ENCODE measurements around the gene ANKFY1. TPM values are rescaled to one million over a fixed set of nuclear protein-coding genes. Genes with fewer than 3 reads are reported as not detected.

ANKFY1 gene
- total RNA-seq, 1 experiment from 2014 or later, result 38.9 TPM

DNA sequence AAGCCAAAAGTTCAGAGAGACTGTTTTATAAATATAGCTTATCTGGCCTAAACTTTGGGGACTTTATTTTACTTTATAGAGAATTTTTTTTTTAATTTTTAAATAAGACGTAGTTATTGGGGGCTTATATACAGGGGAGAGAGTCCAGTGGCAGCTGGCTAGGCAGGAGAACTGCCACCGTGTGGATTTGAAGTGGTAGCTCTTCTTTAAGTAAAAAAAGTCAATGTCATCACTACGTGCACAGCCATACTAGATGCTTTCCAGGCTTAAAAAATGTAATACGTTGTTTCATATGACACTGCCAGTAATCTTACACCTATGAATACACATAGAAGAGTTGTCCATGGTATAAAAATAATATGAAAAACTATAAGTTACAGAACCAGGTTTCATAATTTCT lies 31.9 kb upstream of the ANKFY1 start:
- Histone ChIP-seq H3K79me2 (ENCODE audit: insufficient read depth, low read length) (peaks cover 71% of the 10 kb centered on the region), H3K27me3 (ENCODE audit: insufficient read depth, low read length) (no peaks in the 10 kb centered on the region), H3K4me3 (replicated peaks in 1 of 2; ENCODE audit: low read depth in 1 of 2, low read length in 2 of 2) (no peak overlapping the region), H3K27ac (ENCODE audit: low read depth, low read length) (no peak overlapping the region), H3K9ac (ENCODE audit: low read length) (no peak overlapping the region), H3K9me2 (ENCODE audit: insufficient read depth) (no peaks in the 10 kb centered on the region), H3K36me3 (ENCODE audit: control insufficient read depth in 1 of 2, insufficient read depth in 2 of 2, low read length in 2 of 2) (peaks cover 0 to 3% of the 10 kb centered on the region in 2 experiments; a peak in 2 of 4 replicates), H3K4me1 (ENCODE audit: control insufficient read depth in 1 of 2, insufficient read depth in 2 of 2, low read length in 2 of 2) (no peaks in the 10 kb centered on the region), H3K9me3 (ENCODE audit: control insufficient read depth in 1 of 2, insufficient read depth in 1 of 2, low read depth in 1 of 2, low read length in 2 of 2) (no peaks in the 10 kb centered on the region), H3K4me2 (ENCODE audit: low read length) (no peak overlapping the region), H4K20me1 (ENCODE audit: insufficient read depth) (0 out of 2 replicates have a peak, but pooled peaks cover 12% of the 10 kb centered on the region), H2AFZ (ENCODE audit: low read depth, low read length, poor library complexity, severe bottlenecking) (no peak overlapping the region)
- RAD21 ChIA-PET (ENCODE audit: low non-redundant PET in 1 of 2, low total read pairs in 2 of 2, uncharacterized antibody in 2 of 2, unreplicated experiment in 2 of 2), result no interaction called here
- TF ChIP-seq, protein P1, sequence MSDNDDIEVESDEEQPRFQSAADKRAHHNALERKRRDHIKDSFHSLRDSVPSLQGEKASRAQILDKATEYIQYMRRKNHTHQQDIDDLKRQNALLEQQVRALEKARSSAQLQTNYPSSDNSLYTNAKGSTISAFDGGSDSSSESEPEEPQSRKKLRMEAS (IDR thresholded peaks at IDR 0.05), result no peak
- no peak for TF ChIP-seq SRF (IDR thresholded peaks at IDR 0.05; ENCODE audit: low read depth)
- TF ChIP-seq SIN3A (IDR thresholded peaks at IDR 0.05; ENCODE audit: low read depth), result no peak
- TF ChIP-seq REST (IDR thresholded peaks at IDR 0.05; ENCODE audit: low read depth), result no peak
- TF ChIP-seq EZH2phosphoT487 (IDR thresholded peaks at IDR 0.05; ENCODE audit: borderline replicate concordance), result no peak
- TF ChIP-seq CEBPB (IDR thresholded peaks at IDR 0.05; ENCODE audit: low read depth), result no peak
- TF ChIP-seq FOSL1 (IDR thresholded peaks at IDR 0.05; ENCODE audit: low read depth), result no peak
- TF ChIP-seq YY1 (IDR thresholded peaks at IDR 0.05; ENCODE audit: extremely low read depth, insufficient replicate concordance, low read depth, low read length), result no peak
- TF ChIP-seq RAD21 (IDR thresholded peaks at IDR 0.05; ENCODE audit: low read depth), result no peak
- TF ChIP-seq ZFX (IDR thresholded peaks at IDR 0.05), result no peak
- TF ChIP-seq CBX3 (IDR thresholded peaks at IDR 0.05; ENCODE audit: low read depth), result no peak
- no peak for TF ChIP-seq EZH2 (IDR thresholded peaks at IDR 0.05)
- TF ChIP-seq, protein P2, sequence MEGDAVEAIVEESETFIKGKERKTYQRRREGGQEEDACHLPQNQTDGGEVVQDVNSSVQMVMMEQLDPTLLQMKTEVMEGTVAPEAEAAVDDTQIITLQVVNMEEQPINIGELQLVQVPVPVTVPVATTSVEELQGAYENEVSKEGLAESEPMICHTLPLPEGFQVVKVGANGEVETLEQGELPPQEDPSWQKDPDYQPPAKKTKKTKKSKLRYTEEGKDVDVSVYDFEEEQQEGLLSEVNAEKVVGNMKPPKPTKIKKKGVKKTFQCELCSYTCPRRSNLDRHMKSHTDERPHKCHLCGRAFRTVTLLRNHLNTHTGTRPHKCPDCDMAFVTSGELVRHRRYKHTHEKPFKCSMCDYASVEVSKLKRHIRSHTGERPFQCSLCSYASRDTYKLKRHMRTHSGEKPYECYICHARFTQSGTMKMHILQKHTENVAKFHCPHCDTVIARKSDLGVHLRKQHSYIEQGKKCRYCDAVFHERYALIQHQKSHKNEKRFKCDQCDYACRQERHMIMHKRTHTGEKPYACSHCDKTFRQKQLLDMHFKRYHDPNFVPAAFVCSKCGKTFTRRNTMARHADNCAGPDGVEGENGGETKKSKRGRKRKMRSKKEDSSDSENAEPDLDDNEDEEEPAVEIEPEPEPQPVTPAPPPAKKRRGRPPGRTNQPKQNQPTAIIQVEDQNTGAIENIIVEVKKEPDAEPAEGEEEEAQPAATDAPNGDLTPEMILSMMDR (IDR thresholded peaks at IDR 0.05 in 2 of 3, conservative IDR thresholded peaks at IDR 0.05 in 1 of 3; ENCODE audit: borderline replicate concordance in 1 of 3, insufficient read depth in 1 of 3, low read depth in 2 of 3, low read length in 2 of 3), result no peak
- no peak for TF ChIP-seq ZNF274 (IDR thresholded peaks at IDR 0.05; ENCODE audit: low read depth, low read length)
- no peak for TF ChIP-seq JUND (IDR thresholded peaks at IDR 0.05)
- TF ChIP-seq POLR2AphosphoS5 (IDR thresholded peaks at IDR 0.05; ENCODE audit: low read depth, low read length), result no peak
- DNase-seq (ENCODE audit: low read depth, low spot score) (no peak), ATAC-seq (no peak)
- BruUV-seq (replicated peaks), result no TSS peak
- POLR2A ChIA-PET, result no interaction called here
- CTCF ChIA-PET, result interaction anchor here (0.9 kb wide), 1 partner anchor 8 kb away, joined by 4 read pairs; no protein-coding TSS in a partner anchor
- intact Hi-C loops (cut with micrococcal nuclease), result no loop called here

Measured in HCT116 (cell line).